Measurements from ENCODE around the gene ERBB4. TPM values are rescaled to one million over a fixed set of nuclear protein-coding genes. Genes with fewer than 3 reads are reported as not detected.

ERBB4 gene
- total RNA-seq, 2 experiments from 2014 or later = not detected

GRCh38 chr2:211440107-211440506 is 1098.5 kb downstream of the ERBB4 start:
- no peak overlapping the region for H3K27ac Mint-ChIP-seq
- Histone ChIP-seq H3K27me3 (ENCODE audit: control insufficient read depth in 1 of 2, insufficient read depth in 2 of 2, low read length in 2 of 2) (no peaks in the 10 kb centered on the region), H3K9me3 (ENCODE audit: control insufficient read depth in 1 of 2, insufficient read depth in 1 of 2, low read length in 2 of 2) (no peaks in the 10 kb centered on the region), H3K4me3 (ENCODE audit: low read length) (no peak overlapping the region), H3K4me1 (ENCODE audit: insufficient read depth, low read length) (no peaks in the 10 kb centered on the region), H3K36me3 (ENCODE audit: insufficient read depth, low read length) (no peaks in the 10 kb centered on the region), H3K27ac (ENCODE audit: low read depth in 1 of 2, low read length in 2 of 2) (no peak overlapping the region)
- ChIA-PET CTCF (no interaction called here), POLR2A (no interaction called here)
- no peaks in the 10 kb centered on the region for H3K4me1 Mint-ChIP-seq (ENCODE audit: low read depth)
- TF ChIP-seq, protein P1, sequence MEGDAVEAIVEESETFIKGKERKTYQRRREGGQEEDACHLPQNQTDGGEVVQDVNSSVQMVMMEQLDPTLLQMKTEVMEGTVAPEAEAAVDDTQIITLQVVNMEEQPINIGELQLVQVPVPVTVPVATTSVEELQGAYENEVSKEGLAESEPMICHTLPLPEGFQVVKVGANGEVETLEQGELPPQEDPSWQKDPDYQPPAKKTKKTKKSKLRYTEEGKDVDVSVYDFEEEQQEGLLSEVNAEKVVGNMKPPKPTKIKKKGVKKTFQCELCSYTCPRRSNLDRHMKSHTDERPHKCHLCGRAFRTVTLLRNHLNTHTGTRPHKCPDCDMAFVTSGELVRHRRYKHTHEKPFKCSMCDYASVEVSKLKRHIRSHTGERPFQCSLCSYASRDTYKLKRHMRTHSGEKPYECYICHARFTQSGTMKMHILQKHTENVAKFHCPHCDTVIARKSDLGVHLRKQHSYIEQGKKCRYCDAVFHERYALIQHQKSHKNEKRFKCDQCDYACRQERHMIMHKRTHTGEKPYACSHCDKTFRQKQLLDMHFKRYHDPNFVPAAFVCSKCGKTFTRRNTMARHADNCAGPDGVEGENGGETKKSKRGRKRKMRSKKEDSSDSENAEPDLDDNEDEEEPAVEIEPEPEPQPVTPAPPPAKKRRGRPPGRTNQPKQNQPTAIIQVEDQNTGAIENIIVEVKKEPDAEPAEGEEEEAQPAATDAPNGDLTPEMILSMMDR (IDR thresholded peaks at IDR 0.05) = no peak
- no peaks in the 10 kb centered on the region for H3K27me3 Mint-ChIP-seq
- H3K4me3 Mint-ChIP-seq = no peak overlapping the region
- H3K9me3 Mint-ChIP-seq = no peaks in the 10 kb centered on the region
- ATAC-seq (ENCODE audit: poor library complexity) = no peak
- no peak for DNase-seq
- H3K36me3 Mint-ChIP-seq (ENCODE audit: low read depth) = no peaks in the 10 kb centered on the region
- intact Hi-C loops (cut with DNase I, micrococcal nuclease) = no loop called here

- Histone ChIP-seq H3K27ac (ENCODE audit: low read depth in 1 of 2, low read length in 2 of 2) (no peak overlapping the region), H3K36me3 (ENCODE audit: insufficient read depth, low read length) (no peaks in the 10 kb centered on the region), H3K9me3 (ENCODE audit: control insufficient read depth in 1 of 2, insufficient read depth in 1 of 2, low read length in 2 of 2) (no peaks in the 10 kb centered on the region), H3K4me3 (ENCODE audit: low read length) (no peak overlapping the region), H3K4me1 (ENCODE audit: insufficient read depth, low read length) (no peaks in the 10 kb centered on the region), H3K27me3 (ENCODE audit: control insufficient read depth in 1 of 2, insufficient read depth in 2 of 2, low read length in 2 of 2) (no peaks in the 10 kb centered on the region)
- Mint-ChIP-seq H3K36me3 (ENCODE audit: low read depth) (no peaks in the 10 kb centered on the region), H3K9me3 (no peaks in the 10 kb centered on the region), H3K4me1 (ENCODE audit: low read depth) (no peaks in the 10 kb centered on the region), H3K27me3 (no peaks in the 10 kb centered on the region), H3K27ac (no peak overlapping the region), H3K4me3 (no peak overlapping the region)
- CTCF ChIA-PET = no interaction called here
- TF ChIP-seq, protein P1 (IDR thresholded peaks at IDR 0.05) = no peak
- no peak for DNase-seq
- POLR2A ChIA-PET = no interaction called here
- intact Hi-C loops (cut with DNase I, micrococcal nuclease) = no loop called here
- no peak for ATAC-seq (ENCODE audit: poor library complexity)
Measured at GRCh38 chr2:211439011-211439410, 1099.6 kb downstream of the ERBB4 start.

DNA sequence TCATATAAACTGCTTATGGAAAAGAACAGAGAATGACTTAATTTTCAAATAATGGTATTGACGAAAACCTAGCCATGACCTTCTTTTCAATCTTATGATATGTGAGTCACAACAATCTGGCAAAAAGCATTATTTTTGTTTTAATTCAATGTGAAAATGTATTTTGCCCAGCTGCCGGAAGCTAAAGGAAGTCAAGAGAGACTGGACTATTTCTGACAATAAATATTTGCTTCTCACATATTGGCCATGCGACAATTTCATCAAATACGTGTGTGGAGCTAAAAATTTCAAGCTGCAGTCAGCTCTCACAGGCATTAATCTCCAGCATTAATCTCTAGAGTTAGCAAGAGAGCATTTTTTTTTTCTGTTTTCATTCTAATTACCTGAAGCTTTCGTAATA is 1101.2 kb downstream of the ERBB4 start:
- ChIA-PET CTCF (no interaction called here), POLR2A (no interaction called here)
- H3K27me3 Mint-ChIP-seq = no peaks in the 10 kb centered on the region
- ATAC-seq (ENCODE audit: poor library complexity) (no peak), DNase-seq (no peak)
- Histone ChIP-seq H3K36me3 (ENCODE audit: insufficient read depth, low read length) (no peaks in the 10 kb centered on the region), H3K9me3 (ENCODE audit: control insufficient read depth in 1 of 2, insufficient read depth in 1 of 2, low read length in 2 of 2) (peaks cover 0 to 5% of the 10 kb centered on the region in 2 experiments), H3K4me1 (ENCODE audit: insufficient read depth, low read length) (no peaks in the 10 kb centered on the region), H3K27me3 (ENCODE audit: control insufficient read depth in 1 of 2, insufficient read depth in 2 of 2, low read length in 2 of 2) (no peaks in the 10 kb centered on the region), H3K27ac (ENCODE audit: low read depth in 1 of 2, low read length in 2 of 2) (no peak overlapping the region), H3K4me3 (ENCODE audit: low read length) (no peak overlapping the region)
- H3K9me3 Mint-ChIP-seq = no peaks in the 10 kb centered on the region
- H3K36me3 Mint-ChIP-seq (ENCODE audit: low read depth) = no peaks in the 10 kb centered on the region
- H3K27ac Mint-ChIP-seq = no peak overlapping the region
- TF ChIP-seq, protein P1 (IDR thresholded peaks at IDR 0.05) = no peak
- intact Hi-C loops (cut with DNase I, micrococcal nuclease) = no loop called here
- no peaks in the 10 kb centered on the region for H3K4me1 Mint-ChIP-seq (ENCODE audit: low read depth)
- H3K4me3 Mint-ChIP-seq = no peak overlapping the region

Data from CD4-positive, alpha-beta T cell (primary cell).